Raji (cell line): Measurements from ENCODE around the gene LRRC8D.

Experiments
- POLR2A ChIP-seq: IDR thresholded peaks from 2 replicates; pipeline ENCODE4 v1.6.1; 2011; ENCODE audit warnings: low read depth, low read length, control low read depth; ENCODE audit not compliant: insufficient read depth

Gene LRRC8D

DNA sequence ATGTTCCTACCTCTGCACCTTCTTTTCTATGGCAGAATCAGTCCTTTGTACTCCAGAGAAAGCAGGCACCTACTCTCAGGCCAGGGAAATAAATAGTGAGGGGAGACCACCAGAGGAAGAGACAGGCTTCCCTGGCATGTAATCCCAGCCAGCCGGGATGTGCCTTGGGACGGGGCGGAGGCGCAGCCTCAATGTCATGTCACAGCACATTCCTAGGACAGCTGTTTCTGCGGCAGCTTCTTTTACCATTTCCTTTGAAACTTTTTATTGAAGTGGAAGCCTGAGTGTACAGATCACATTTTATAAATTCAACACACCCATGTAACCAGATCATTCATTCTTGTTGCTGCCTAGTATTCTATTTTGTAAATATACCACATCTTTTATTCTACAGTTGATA lies 106.2 kb downstream of the LRRC8D start:
- no peak for TF ChIP-seq POLR2A

DNA sequence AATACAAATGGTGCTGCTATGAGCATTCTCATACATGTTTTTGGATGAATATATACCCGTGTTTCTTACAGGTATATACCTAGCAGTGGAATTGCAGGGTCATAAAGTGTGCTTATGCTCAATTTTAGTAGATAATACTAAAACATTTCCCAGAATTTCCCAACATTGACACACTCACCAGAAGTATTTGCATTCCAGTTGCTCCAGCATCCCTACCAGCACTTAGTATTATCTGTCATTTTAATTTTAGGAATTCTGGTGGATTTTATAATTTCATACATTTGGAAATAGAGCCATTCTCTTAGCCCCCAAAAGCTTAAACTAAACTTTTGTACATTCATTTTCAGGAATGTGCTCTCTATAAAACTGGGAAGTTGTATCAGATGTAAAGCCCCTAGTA lies 106.6 kb downstream of the LRRC8D start:
- no peak for TF ChIP-seq POLR2A

DNA sequence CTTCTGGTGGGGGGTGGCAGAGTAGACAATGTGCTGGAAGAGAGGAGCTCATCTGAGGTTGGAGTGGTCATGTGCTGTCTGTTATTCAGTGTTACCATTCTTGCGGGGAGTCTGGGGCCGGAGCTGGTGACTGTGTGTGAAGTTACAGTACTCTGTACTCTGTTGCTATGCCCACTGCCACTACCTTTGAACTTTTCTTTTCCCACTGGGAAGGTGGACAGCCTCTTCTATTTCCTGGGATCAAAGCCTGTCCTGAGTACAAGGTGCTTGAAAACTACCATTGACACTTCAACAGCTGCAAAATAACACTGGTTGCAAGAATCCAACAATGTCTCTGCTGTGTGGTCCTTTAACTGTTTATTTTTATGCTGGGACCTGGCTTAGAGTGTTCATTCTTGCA lies 107.7 kb downstream of the LRRC8D start:
- TF ChIP-seq POLR2A, result no peak

DNA sequence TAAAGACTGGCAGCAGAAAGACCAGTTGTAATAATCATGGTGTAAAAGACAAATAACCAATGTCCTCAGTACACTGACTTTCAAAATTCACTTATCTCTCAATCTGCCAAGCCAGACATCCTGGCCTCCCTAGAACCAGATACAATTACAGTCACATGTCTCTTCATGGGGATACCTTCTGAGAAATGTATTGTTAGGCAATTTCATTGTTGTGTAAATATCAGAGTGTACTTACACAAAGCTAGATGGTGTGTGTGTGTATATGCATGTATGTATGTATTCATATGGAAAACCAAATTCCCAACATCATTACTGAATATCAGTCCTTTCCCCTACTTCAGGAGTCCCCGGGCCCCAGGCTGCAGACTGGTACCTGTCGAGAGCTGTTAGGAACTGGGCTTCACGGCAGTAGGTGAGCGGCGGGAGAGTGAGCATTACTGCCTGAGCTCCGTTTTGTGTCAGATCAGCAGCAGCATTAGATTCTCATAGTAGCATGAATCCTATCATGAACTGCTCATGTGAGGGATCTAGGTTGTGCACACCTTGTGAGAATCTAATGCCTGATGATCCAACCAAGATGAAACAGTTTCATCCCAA lies 108.7 kb downstream of the LRRC8D start:
- TF ChIP-seq POLR2A, result no peak

DNA sequence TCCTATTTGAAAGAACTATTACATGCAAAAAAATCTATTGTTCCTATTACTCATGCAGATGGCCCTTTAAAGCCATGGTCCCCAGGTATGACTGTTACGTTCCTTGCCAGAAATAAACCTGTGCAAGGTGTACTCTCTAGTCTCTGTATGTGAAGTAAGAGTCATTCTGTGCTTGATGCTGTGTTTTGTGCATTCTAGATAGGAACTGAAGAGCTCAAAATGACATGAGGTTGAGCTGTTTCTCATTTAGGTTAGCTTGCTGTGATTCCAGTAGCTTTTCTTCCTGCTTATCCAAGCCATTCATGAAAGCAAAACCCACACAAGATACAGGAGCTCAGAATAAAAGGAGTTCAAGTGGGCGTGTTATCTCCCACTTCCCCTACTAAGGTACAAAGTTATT lies 109.7 kb downstream of the LRRC8D start:
- TF ChIP-seq POLR2A, result no peak

DNA sequence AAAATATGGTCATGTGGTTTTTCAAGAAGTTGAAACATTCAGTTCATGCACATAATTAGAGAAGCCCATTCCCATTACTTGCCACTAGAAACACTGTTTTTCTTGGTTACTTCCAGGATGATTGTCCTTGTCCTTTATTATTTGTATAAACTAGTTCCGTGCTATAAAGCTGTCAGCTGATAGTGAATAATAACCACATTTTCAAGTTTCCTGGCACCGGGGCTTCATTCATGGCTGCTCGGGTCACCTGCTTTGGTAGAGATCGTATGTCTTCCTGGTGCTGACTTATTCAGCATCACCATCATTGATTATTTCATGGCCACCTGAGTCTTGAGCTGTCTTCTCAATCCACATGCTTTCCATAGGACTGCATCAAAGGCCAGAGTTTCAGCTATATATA lies 111.1 kb downstream of the LRRC8D start:
- no peak for TF ChIP-seq POLR2A

DNA sequence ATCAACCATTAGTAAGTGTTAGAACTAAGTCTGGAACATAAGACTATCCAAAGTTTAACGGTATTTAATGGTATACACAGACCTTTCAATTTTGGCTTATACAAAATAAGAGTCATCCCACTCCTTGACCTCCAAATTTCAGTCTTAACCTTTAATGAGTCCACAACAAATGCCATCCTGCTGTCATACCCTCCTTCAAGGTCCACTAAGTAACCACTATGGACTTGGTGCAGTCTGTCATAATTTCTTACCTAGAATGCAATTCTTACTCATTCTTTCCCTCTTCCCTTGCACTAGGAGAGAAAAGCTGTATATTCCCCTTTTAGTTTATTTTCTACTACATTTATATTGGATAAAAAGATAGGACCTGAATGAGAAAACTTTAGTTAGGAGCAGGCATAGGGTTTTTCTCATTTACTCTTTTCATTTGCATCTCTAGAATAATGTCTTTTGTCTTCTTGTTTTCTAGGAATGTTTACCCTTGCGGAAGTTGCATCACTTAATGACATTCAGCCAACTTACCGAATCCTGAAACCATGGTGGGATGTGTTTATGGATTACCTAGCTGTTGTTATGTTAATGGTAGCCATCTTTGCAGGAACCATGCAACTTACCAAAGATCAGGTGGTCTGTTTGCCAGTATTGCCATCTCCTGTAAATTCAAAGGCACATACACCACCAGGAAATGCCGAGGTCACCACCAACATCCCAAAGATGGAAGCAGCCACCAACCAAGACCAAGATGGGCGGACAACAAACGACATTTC lies 111.9 kb downstream of the LRRC8D start:
- no peak for TF ChIP-seq POLR2A

DNA sequence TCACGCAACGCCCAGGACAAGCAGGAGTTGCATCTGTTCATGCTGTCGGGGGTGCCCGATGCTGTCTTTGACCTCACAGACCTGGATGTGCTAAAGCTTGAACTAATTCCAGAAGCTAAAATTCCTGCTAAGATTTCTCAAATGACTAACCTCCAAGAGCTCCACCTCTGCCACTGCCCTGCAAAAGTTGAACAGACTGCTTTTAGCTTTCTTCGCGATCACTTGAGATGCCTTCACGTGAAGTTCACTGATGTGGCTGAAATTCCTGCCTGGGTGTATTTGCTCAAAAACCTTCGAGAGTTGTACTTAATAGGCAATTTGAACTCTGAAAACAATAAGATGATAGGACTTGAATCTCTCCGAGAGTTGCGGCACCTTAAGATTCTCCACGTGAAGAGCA lies 113.6 kb downstream of the LRRC8D start:
- TF ChIP-seq POLR2A, result no peak

DNA sequence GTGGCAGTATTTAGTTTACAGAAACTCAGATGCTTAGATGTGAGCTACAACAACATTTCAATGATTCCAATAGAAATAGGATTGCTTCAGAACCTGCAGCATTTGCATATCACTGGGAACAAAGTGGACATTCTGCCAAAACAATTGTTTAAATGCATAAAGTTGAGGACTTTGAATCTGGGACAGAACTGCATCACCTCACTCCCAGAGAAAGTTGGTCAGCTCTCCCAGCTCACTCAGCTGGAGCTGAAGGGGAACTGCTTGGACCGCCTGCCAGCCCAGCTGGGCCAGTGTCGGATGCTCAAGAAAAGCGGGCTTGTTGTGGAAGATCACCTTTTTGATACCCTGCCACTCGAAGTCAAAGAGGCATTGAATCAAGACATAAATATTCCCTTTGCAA lies 114.4 kb downstream of the LRRC8D start:
- TF ChIP-seq POLR2A, result no peak

DNA sequence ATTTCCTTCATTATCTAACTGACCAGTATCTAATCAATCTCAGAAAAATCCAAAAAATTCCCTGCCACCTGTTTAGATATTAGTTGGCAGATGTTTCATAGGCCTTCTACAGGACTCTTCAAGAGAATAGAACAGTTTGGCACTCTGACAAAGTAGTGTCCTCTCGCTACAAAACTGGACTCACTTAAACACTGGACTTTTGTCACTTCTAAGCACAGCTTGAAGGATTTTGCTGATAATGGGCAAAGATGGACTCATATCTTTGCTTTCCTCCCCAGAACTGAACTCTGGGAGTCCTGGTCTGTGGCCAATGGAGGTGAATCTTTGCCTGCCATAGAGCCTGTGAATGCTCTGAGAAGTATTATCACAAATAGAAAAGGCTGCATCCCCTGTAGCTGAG lies 115.9 kb downstream of the LRRC8D start:
- TF ChIP-seq POLR2A, result no peak

DNA sequence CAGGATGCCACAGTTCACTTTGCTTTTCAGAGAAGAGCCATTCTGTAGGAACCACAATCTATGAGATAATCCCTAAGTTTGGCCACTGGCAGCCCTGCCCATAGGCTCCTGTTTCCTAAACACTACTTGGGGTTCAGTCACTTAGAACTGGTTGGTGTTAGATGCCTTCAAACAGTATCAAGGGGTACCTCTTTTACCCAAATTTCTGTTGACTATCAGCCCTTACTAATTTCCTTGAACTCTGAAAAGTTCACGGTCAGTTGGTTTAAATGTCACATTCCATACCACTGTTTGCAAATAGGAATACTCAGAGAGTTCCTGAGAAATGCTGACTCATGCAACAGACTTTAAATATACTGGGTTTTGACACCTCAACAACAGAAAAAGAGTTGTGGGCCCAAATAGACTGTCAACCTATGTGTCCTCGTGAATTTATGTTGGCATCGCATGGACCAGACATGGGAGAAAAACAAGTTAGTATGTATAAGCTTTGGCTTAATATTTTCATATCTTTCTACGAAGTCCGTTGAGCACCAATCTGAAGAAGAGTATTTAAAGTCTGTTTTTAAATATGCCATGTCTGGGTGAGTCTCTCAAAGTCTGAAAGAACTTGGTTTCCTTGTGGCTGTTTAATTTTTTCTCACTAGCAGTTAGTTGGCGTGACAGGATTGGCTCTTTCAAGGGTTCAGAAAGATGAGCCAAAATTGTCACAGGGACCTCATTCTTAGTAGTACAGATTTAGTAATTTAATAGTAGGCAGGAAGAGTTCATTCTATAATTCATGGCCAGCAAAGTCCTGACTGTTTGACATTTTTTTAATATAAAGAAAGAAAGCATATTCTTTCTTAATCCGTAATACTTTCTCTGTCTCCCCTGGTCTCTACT lies 117.6 kb downstream of the LRRC8D start:
- TF ChIP-seq POLR2A, result no peak

DNA sequence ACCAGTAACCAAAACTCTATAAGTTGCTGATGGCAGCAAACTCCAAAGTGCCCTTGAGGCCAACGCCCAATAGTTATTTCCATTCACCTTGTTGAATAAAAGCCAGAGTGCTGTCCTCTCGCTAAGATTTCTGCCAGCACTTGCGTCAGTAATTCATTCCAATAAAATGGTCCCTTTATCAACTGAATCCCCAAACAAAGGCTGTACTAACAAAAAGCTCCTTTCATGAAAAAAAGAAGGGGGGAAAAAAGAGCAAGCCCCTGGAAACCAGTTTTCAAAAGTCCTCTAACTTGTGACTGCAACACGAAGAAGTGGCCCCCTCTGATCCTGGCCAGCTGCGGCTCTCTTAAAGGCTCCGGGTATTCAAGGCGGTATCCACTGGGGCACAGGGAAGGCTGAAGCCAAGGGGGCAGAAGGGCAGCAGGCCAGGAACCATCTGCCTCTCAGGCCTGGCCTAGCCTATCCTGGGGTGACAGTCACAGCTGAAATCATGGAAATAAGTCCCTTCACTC lies 118.3 kb downstream of the LRRC8D start:
- no peak for TF ChIP-seq POLR2A

DNA sequence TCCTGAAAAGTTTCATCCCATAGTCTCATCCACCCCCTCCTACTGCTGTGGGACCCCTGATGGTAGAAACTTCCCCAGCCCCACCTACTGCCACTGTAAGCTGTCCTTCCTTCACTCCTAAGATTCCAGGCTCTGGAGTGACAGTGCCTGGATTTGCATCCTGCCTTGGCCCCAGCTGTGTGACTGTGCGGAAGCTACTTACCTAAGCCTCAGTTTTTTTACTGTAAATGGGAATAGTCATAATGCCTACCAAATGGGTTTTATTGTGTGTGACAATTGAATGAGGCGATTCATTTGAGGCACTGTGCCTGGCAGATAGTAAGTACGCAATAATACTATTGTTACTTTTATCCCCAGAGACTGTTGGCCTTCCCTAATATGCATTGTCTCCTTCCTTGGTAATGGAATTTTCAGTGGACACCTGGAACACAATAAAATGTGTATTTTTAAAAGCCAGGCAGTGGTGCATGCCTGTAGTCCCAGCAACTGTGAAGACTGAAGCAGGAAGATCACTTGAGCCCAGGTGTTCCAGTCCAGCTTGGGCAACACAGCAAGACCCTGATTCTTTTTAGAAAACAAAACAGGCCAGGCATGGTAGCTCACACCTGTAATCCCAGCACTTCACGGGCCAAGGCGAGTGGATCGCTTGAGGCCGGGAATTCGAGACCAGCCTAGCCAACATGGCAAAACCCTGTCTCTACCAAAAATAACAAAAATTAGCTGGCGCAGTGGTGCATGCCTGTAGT lies 119.0 kb downstream of the LRRC8D start:
- TF ChIP-seq POLR2A, result no peak

DNA sequence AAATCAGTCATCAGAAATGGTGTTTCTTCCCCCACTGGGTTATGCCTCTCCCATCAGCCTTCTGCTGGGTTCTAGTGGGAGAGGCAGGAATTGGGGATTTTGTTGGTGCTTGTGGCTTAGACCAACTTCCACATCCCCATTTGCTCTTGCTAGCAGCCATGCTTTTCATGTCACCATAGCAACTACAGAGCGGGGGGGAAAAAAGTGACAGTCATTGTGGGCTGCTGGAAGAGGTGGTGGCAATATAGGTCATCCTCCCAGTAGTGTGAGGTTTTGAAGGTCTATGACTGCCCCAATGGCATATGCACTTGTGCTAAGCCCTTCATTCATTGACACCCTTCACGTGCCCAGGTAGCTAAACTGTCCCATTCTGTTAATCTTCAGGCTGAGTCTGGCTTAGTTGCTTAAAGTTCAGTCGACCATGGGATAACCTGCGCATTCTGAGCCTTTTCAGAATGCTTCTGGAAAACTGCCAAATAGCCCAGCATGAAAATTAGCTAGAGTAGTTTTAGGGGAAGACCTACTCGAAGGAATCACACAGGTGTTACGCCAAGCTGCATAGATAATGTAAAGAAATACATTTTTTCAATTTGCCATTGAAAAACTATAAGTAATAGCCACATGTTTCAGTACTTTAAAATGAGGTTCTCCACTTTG lies 120.4 kb downstream of the LRRC8D start:
- TF ChIP-seq POLR2A, result no peak
